ENCODE results near the gene RASSF5. TPM values are rescaled to one million over a fixed set of nuclear protein-coding genes. Genes with fewer than 3 reads are reported as not detected.

Gene RASSF5
- total RNA-seq, 4 donors from 2014 or later = 7.4 to 35.5 (median 10.0) TPM

GRCh38 chr1:206509612-206510257 is 2.4 kb downstream of the RASSF5 start:
- no peak overlapping the region for H3K27ac ChIP-seq
- H3K9me3 ChIP-seq = no peaks in the 10 kb centered on the region
- peaks cover 0 to 44% (median 12%) of the 10 kb centered on the region in 4 donors for H3K4me1 ChIP-seq
- peaks cover 0 to 14% of the 10 kb centered on the region in 2 donors for H3K27me3 ChIP-seq
- no peak overlapping the region for H3K4me3 ChIP-seq
- no peak for DNase-seq
- no peaks in the 10 kb centered on the region for H3K36me3 ChIP-seq
- TF ChIP-seq POLR2A (IDR thresholded peaks at IDR 0.05) = no peak
- TF ChIP-seq CTCF (IDR thresholded peaks at IDR 0.05) = no peak

- H3K4me3 ChIP-seq = no peak overlapping the region
- no peak for DNase-seq
- H3K9me3 ChIP-seq = no peaks in the 10 kb centered on the region
- no peak overlapping the region for H3K27ac ChIP-seq
- peaks cover 0 to 44% (median 12%) of the 10 kb centered on the region in 4 donors for H3K4me1 ChIP-seq
- H3K27me3 ChIP-seq = peaks cover 0 to 14% of the 10 kb centered on the region in 2 donors
- H3K36me3 ChIP-seq = no peaks in the 10 kb centered on the region
- TF ChIP-seq CTCF (IDR thresholded peaks at IDR 0.05) = no peak
- TF ChIP-seq POLR2A (IDR thresholded peaks at IDR 0.05) = no peak
These were observed 3.0 kb downstream of the RASSF5 start for GRCh38 chr1:206510371-206510770.

- Histone ChIP-seq H3K27me3 (peaks cover 0 to 14% of the 10 kb centered on the region in 2 donors), H3K36me3 (no peaks in the 10 kb centered on the region), H3K4me1 (peaks cover 0 to 44% (median 10%) of the 10 kb centered on the region in 4 donors), H3K9me3 (no peaks in the 10 kb centered on the region), H3K27ac (peak overlapping the region in 2 of 4 donors; percentile 26 to 46), H3K4me3 (no peak overlapping the region)
- DNase-seq = peak in 1 of 3 donors; percentile 10
- no peak for TF ChIP-seq CTCF (IDR thresholded peaks at IDR 0.05)
- TF ChIP-seq POLR2A (IDR thresholded peaks at IDR 0.05) = no peak
These were observed 4.2 kb downstream of the RASSF5 start for GRCh38 chr1:206511362-206512057.

- no peaks in the 10 kb centered on the region for H3K36me3 ChIP-seq
- TF ChIP-seq POLR2A (IDR thresholded peaks at IDR 0.05) (no peak), CTCF (IDR thresholded peaks at IDR 0.05) (no peak)
- H3K9me3 ChIP-seq = no peaks in the 10 kb centered on the region
- peak overlapping the region in 3 of 4 donors; percentile 15 to 46 (median 26) for H3K27ac ChIP-seq
- peak in 1 of 3 donors; percentile 21 for DNase-seq
- H3K4me1 ChIP-seq = peaks cover 0 to 38% (median 6%) of the 10 kb centered on the region in 4 donors
- H3K4me3 ChIP-seq = no peak overlapping the region
- H3K27me3 ChIP-seq = peaks cover 0 to 14% of the 10 kb centered on the region in 2 donors
These were observed 4.9 kb downstream of the RASSF5 start for GRCh38 chr1:206512058-206512850.

- no peaks in the 10 kb centered on the region for H3K9me3 ChIP-seq
- no peak for DNase-seq
- H3K36me3 ChIP-seq = no peaks in the 10 kb centered on the region
- no peak overlapping the region for H3K4me3 ChIP-seq
- TF ChIP-seq CTCF (IDR thresholded peaks at IDR 0.05) = no peak
- no peak for TF ChIP-seq POLR2A (IDR thresholded peaks at IDR 0.05)
- H3K27me3 ChIP-seq = peaks cover 0 to 10% of the 10 kb centered on the region in 2 donors
- peaks cover 0 to 33% (median 4%) of the 10 kb centered on the region in 4 donors for H3K4me1 ChIP-seq
- H3K27ac ChIP-seq = peak overlapping the region in 2 of 4 donors; percentile 14 to 15
These were observed 5.5 kb downstream of the RASSF5 start for GRCh38 chr1:206512851-206513180.

All from Peyer's patch (tissue), 4 donors.